ENCODE results near the gene CRY1.
A peak's percentile ranks its signal among the peaks of the same experiment; 100 is the strongest.

CRY1 gene

GRCh38 chr12:106964526-106964925, 128.8 kb downstream of the CRY1 start:
- Histone ChIP-seq H3K27ac (no peak overlapping the region), H3K4me3 (no peak overlapping the region)
- no peak for DNase-seq (ENCODE audit: low spot score)
- no peak for TF ChIP-seq CTCF (IDR thresholded peaks at IDR 0.05)

GRCh38 chr12:106962286-106962685, 131.1 kb downstream of the CRY1 start:
- no peak overlapping the region for H3K27ac ChIP-seq

GRCh38 chr12:106960443-106960842, 132.9 kb downstream of the CRY1 start:
- H3K4me3 ChIP-seq, result no peak overlapping the region
- TF ChIP-seq CTCF (IDR thresholded peaks at IDR 0.05), result no peak
- H3K27ac ChIP-seq, result no peak overlapping the region

More at GRCh38 chr12:106962286-106962685, 131.1 kb downstream of the CRY1 start:
- TF ChIP-seq CTCF (IDR thresholded peaks at IDR 0.05), result no peak
- DNase-seq (ENCODE audit: low spot score), result no peak
- H3K4me3 ChIP-seq, result no peak overlapping the region

GRCh38 chr12:106957583-106957982, 135.8 kb downstream of the CRY1 start:
- Histone ChIP-seq H3K27ac (no peak overlapping the region), H3K4me3 (peak overlapping the region; percentile 96)
- no peak for DNase-seq (ENCODE audit: low spot score)
- TF ChIP-seq CTCF (IDR thresholded peaks at IDR 0.05), result no peak

More at GRCh38 chr12:106960443-106960842, 132.9 kb downstream of the CRY1 start:
- DNase-seq (ENCODE audit: low spot score), result no peak

- peak; percentile 88 for DNase-seq (ENCODE audit: low spot score)
- no peak for TF ChIP-seq CTCF (IDR thresholded peaks at IDR 0.05)
- peak overlapping the region; percentile 97 to 99 for H3K27ac ChIP-seq
- H3K4me3 ChIP-seq, result peak overlapping the region; percentile 96
These were observed 137.2 kb downstream of the CRY1 start for GRCh38 chr12:106956048-106956578.

- peak within 1 kb of the TSS; percentile 97 to 99 for H3K27ac ChIP-seq
- peak; percentile 97 for DNase-seq (ENCODE audit: low spot score)
- H3K4me3 ChIP-seq, result peak within 1 kb of the TSS; percentile 96
- TF ChIP-seq CTCF (IDR thresholded peaks at IDR 0.05), result no peak
These were observed 137.8 kb downstream of the CRY1 start, which contains the start of gene TMEM263 for GRCh38 chr12:106955377-106956047. TSS of gene TMEM263 (plus strand) at chr12:106955907. CDS start at chr12:106967117, 11,210 bp downstream.
